Panc1 (cell line): ENCODE measurements around the gene DNASE1L3. TPM values are rescaled to one million over a fixed set of nuclear protein-coding genes. Genes with fewer than 3 reads are reported as not detected.
A peak's percentile ranks its signal among the peaks of the same experiment; 100 is the strongest.

Experiments used
- ATAC-seq: fragments of 200-7000 bp; cut with Tn5 transposase; 2 replicates; pipeline ENCODE4 v1.9.1; 2020; ENCODE audit warnings: mild to moderate bottlenecking, moderate library complexity
- BruUV-seq: library from RNA; stranded (reverse); fragments of 400-500 nt; replicated peaks from 2 replicates; lab custom pipeline; 2021; lab: Mats Ljungman, UMichigan
- CTCF ChIA-PET: fragments of 300-600 bp; sonication (Branson Sonifier 250); formaldehyde crosslinking; loops from one replicate; lab custom pipeline; 2022; ENCODE audit warnings: antibody characterized with exemption; lab: Charles Lee
- POLR2A ChIA-PET: fragments of 300-600 bp; sonication (Branson Sonifier 250); formaldehyde crosslinking; loops from one replicate; lab custom pipeline; 2022; ENCODE audit warnings: antibody characterized with exemption; lab: Charles Lee
- DNase-seq: peaks from one replicate; pipeline ENCODE4 v3.0.0-alpha.2; 2010; ENCODE audit warnings: low read depth, low spot score
- H3K27ac ChIP-seq: 2 replicates; pipeline ENCODE4 v1.5.1; 2011; ENCODE audit warnings: mild to moderate bottlenecking, low read length, inconsistent platforms
- H3K27me3 ChIP-seq: fragments of 200-500 bp; sonication (Bioruptor generic); 2 replicates; pipeline ENCODE4 v1.6.0; 2014; ENCODE audit warnings: low read length, inconsistent platforms; ENCODE audit not compliant: control insufficient read depth, insufficient read depth
- H3K36me3 ChIP-seq: fragments of 200-500 bp; sonication (Bioruptor generic); 2 replicates; pipeline ENCODE4 v1.5.1; 2014; ENCODE audit warnings: inconsistent platforms, mild to moderate bottlenecking, low read length, moderate library complexity; ENCODE audit not compliant: control insufficient read depth, insufficient read depth
- H3K4me1 ChIP-seq: 2 replicates; pipeline ENCODE4 v1.5.1; 2011; ENCODE audit warnings: inconsistent platforms, mild to moderate bottlenecking, low read length, moderate library complexity; ENCODE audit not compliant: control insufficient read depth, insufficient read depth
- H3K4me3 ChIP-seq, 2 experiments: 2 replicates each; pipeline ENCODE4 v1.5.1; 2011 to 2012; ENCODE audit warnings: low read depth in 2 of 2, low read length in 2 of 2, mild to moderate bottlenecking in 2 of 2, inconsistent platforms in 1 of 2, moderate library complexity in 1 of 2
- H3K9me3 ChIP-seq: fragments of 200-500 bp; sonication (Bioruptor generic); 2 replicates; pipeline ENCODE4 v1.5.1; 2014; ENCODE audit warnings: low read depth, mild to moderate bottlenecking, inconsistent platforms, low read length, moderate library complexity; ENCODE audit not compliant: control insufficient read depth, insufficient read depth
- POLR2AphosphoS5 ChIP-seq: IDR thresholded peaks from 2 replicates; pipeline ENCODE4 v1.6.1; 2012; ENCODE audit warnings: mild to moderate bottlenecking, low read depth, low read length, moderate library complexity
- REST ChIP-seq, 2 experiments: IDR thresholded peaks; 2 replicates each; pipeline ENCODE4 v1.6.1; 2011 to 2012; ENCODE audit warnings: low read depth in 2 of 2, control low read depth in 1 of 2, low read length in 1 of 2, mild to moderate bottlenecking in 1 of 2, moderate library complexity in 1 of 2; ENCODE audit not compliant: insufficient read depth in 1 of 2
- SIN3A ChIP-seq: IDR thresholded peaks from 2 replicates; pipeline ENCODE4 v1.6.1; 2012; ENCODE audit warnings: low read depth, mild to moderate bottlenecking, low read length, moderate library complexity, borderline replicate concordance; ENCODE audit not compliant: insufficient read depth
- TCF7L2 ChIP-seq: IDR thresholded peaks from 2 replicates; pipeline ENCODE4 v1.6.1; 2011; ENCODE audit warnings: mild to moderate bottlenecking, low read depth, low read length, inconsistent platforms
- in situ Hi-C: cut with HindIII; loops from 2 replicates; pipeline ENCODE4 v1.10.0; 2016; ENCODE audit warnings: low sequenced_read_pairs, low pct_unique_long_range_greater_than_20kb
- intact Hi-C: fragments of 100-400 bp; cut with micrococcal nuclease; formaldehyde crosslinking; loops from one replicate; pipeline ENCODE4 v1.10.0; 2022; ENCODE audit not compliant: unreplicated experiment
- total RNA-seq: library from RNA; stranded (reverse); gene quantifications from one replicate; pipeline ENCODE4 v1.2.1, GENCODE V29; 2021; ENCODE audit not compliant: unreplicated experiment
- TF ChIP-seq, protein P1 (sequence below): fragments of 450-650 bp; IDR thresholded peaks from 2 replicates; pipeline ENCODE4 v1.5.1; 2017; ENCODE audit warnings: mild to moderate bottlenecking

Gene DNASE1L3
- total RNA-seq, 1 experiment from 2014 or later, result not detected

DNA sequence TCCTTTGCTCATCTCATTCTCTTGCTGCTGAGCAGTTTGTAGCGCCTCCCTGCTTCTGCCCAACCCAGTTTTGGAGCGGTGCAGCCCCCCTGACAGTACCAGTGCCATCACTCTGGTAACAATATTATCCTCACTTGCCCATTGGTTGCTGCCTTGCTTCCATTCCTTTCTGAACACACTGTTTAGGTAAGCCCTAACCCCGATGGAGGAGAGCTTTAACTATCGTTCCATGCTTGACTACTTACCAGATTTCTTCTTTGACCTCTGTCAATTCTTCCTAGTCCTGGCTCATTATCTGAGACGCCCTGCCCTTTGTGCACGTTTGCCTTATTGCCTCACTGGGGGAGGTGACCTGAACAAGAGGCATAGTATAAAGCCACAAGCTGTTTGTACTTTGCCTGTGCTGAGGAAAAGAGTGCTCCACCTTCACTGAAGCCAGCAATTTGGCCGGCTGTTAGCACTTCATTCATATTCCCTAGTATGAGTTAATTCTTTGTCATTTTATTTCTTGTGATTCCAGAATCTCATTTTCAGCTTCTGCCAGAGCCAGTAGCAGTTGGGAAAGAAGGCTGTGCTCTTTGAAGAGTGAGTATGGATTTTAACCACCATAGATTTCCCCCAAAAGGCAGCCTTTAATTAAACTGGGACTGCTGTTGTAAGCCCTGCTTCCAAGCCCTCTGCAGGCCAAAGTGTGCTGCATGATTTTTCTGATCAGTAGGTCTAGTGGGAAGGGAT lies 38.8 kb upstream of the DNASE1L3 start:
- intact Hi-C loops (no loop called here), in situ Hi-C loops (no loop called here)
- ATAC-seq (peak; percentile 70), DNase-seq (no peak)
- BruUV-seq, result no TSS peak
- POLR2A ChIA-PET, result no interaction called here
- CTCF ChIA-PET, result no interaction called here
- no peaks in the 10 kb centered on the region for H3K36me3 ChIP-seq
- no peak overlapping the region for H3K27ac ChIP-seq
- H3K4me1 ChIP-seq, result peaks cover 4% of the 10 kb centered on the region
- no peaks in the 10 kb centered on the region for H3K9me3 ChIP-seq
- no peak overlapping the region for H3K4me3 ChIP-seq
- TF ChIP-seq SIN3A (no peak), TCF7L2 (no peak), POLR2AphosphoS5 (no peak), REST (IDR thresholded peaks at IDR 0.05; ENCODE audit: insufficient read depth in 1 of 2, low read depth in 2 of 2, low read length in 1 of 2) (no peak)
- TF ChIP-seq, protein P1, sequence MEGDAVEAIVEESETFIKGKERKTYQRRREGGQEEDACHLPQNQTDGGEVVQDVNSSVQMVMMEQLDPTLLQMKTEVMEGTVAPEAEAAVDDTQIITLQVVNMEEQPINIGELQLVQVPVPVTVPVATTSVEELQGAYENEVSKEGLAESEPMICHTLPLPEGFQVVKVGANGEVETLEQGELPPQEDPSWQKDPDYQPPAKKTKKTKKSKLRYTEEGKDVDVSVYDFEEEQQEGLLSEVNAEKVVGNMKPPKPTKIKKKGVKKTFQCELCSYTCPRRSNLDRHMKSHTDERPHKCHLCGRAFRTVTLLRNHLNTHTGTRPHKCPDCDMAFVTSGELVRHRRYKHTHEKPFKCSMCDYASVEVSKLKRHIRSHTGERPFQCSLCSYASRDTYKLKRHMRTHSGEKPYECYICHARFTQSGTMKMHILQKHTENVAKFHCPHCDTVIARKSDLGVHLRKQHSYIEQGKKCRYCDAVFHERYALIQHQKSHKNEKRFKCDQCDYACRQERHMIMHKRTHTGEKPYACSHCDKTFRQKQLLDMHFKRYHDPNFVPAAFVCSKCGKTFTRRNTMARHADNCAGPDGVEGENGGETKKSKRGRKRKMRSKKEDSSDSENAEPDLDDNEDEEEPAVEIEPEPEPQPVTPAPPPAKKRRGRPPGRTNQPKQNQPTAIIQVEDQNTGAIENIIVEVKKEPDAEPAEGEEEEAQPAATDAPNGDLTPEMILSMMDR, result peak; percentile 47
- H3K27me3 ChIP-seq, result no peaks in the 10 kb centered on the region

- POLR2A ChIA-PET, result no interaction called here
- BruUV-seq, result no TSS peak
- no peaks in the 10 kb centered on the region for H3K27me3 ChIP-seq
- H3K36me3 ChIP-seq, result no peaks in the 10 kb centered on the region
- in situ Hi-C loops (no loop called here), intact Hi-C loops (no loop called here)
- TF ChIP-seq, protein P1, result no peak
- no peak; the same call in 1 of the 2 replicates for ATAC-seq
- H3K27ac ChIP-seq, result no peak overlapping the region
- CTCF ChIA-PET, result no interaction called here
- H3K4me3 ChIP-seq, result no peak overlapping the region
- H3K9me3 ChIP-seq, result no peaks in the 10 kb centered on the region
- no peak for DNase-seq
- peaks cover 4% of the 10 kb centered on the region for H3K4me1 ChIP-seq
Observed at GRCh38 chr3:58246148-58247047, 35.6 kb upstream of the DNASE1L3 start.
